GM12892 (cell line): ENCODE results near the gene CARS1.

Experiments
- POLR2A ChIP-seq: IDR thresholded peaks from 2 replicates; pipeline ENCODE4 v1.6.1; 2011; ENCODE audit warnings: low read depth, low read length, control low read depth
- POLR2AphosphoS5 ChIP-seq: IDR thresholded peaks from 2 replicates; pipeline ENCODE4 v1.6.1; 2011; ENCODE audit warnings: low read depth, low read length, control low read depth
- TAF1 ChIP-seq: IDR thresholded peaks from 2 replicates; pipeline ENCODE4 v1.6.1; 2011; ENCODE audit warnings: low read depth, mild to moderate bottlenecking, control low read depth, low read length, borderline replicate concordance

- TF ChIP-seq POLR2A (no peak), POLR2AphosphoS5 (no peak), TAF1 (no peak)
Measured at GRCh38 chr11:3022982-3023381, 34.2 kb downstream of the CARS1 start.
